Measurements from ENCODE around the gene SNN. TPM values are rescaled to one million over a fixed set of nuclear protein-coding genes. Genes with fewer than 3 reads are reported as not detected.

SNN gene
- polyA plus RNA-seq, 1 experiment: 18.9 TPM

GRCh38 chr16:11633113-11633512 is 35.1 kb upstream of the SNN start:
- Histone ChIP-seq H3K27ac (ENCODE audit: low read depth, low read length) (peak overlapping the region; percentile 96), H3K4me3 (ENCODE audit: low read depth, low read length) (no peak overlapping the region), H3K9me3 (ENCODE audit: control insufficient read depth, insufficient read depth, low read length) (no peaks in the 10 kb centered on the region; the same call in 1 of the 2 replicates), H3K27me3 (ENCODE audit: control insufficient read depth, insufficient read depth, low read length) (no peaks in the 10 kb centered on the region)
- TF ChIP-seq, protein P1, sequence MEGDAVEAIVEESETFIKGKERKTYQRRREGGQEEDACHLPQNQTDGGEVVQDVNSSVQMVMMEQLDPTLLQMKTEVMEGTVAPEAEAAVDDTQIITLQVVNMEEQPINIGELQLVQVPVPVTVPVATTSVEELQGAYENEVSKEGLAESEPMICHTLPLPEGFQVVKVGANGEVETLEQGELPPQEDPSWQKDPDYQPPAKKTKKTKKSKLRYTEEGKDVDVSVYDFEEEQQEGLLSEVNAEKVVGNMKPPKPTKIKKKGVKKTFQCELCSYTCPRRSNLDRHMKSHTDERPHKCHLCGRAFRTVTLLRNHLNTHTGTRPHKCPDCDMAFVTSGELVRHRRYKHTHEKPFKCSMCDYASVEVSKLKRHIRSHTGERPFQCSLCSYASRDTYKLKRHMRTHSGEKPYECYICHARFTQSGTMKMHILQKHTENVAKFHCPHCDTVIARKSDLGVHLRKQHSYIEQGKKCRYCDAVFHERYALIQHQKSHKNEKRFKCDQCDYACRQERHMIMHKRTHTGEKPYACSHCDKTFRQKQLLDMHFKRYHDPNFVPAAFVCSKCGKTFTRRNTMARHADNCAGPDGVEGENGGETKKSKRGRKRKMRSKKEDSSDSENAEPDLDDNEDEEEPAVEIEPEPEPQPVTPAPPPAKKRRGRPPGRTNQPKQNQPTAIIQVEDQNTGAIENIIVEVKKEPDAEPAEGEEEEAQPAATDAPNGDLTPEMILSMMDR (IDR thresholded peaks at IDR 0.05; ENCODE audit: low read depth, low read length): no peak
- DNase-seq (ENCODE audit: low read depth, low spot score): no peak
- ChIA-PET POLR2A (interaction anchor here (0.5 to 1.4 kb wide), 4 partner anchors 11 to 46 kb away, joined by 3 to 6 read pairs (median 5); partner anchors contain the start of gene LITAF), CTCF (no interaction called here)

DNA sequence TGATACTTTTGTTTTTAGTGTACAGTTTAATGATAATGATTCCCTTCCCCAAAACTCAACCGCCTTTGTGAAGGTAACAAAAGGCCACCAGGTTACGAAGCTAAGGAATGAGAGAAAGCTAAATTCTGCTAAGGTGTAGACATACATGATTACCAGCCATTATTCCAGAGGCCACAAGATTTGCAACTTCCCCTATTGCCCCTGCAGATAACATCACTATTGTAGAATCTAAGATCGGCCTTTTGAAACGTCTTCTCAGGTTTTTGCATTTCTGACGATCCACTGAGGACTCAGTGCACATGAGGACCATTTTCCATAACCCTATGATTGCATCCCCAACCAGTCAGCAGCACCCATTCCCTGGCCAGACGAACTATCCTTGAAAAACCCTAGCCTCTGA is 33.9 kb upstream of the SNN start:
- TF ChIP-seq, protein P1 (IDR thresholded peaks at IDR 0.05; ENCODE audit: low read depth, low read length): no peak
- DNase-seq (ENCODE audit: low read depth, low spot score): no peak
- ChIA-PET CTCF (no interaction called here), POLR2A (no interaction called here)
- H3K27me3 ChIP-seq (ENCODE audit: control insufficient read depth, insufficient read depth, low read length): no peaks in the 10 kb centered on the region
- no peak overlapping the region for H3K4me3 ChIP-seq (ENCODE audit: low read depth, low read length)
- H3K27ac ChIP-seq (ENCODE audit: low read depth, low read length): no peak overlapping the region
- no peaks in the 10 kb centered on the region; the same call in 1 of the 2 replicates for H3K9me3 ChIP-seq (ENCODE audit: control insufficient read depth, insufficient read depth, low read length)

GRCh38 chr16:11635113-11635652 is 33.1 kb upstream of the SNN start:
- TF ChIP-seq, protein P1 (IDR thresholded peaks at IDR 0.05; ENCODE audit: low read depth, low read length): no peak
- Histone ChIP-seq H3K9me3 (ENCODE audit: control insufficient read depth, insufficient read depth, low read length) (no peaks in the 10 kb centered on the region; the same call in 1 of the 2 replicates), H3K27ac (ENCODE audit: low read depth, low read length) (no peak overlapping the region), H3K4me3 (ENCODE audit: low read depth, low read length) (no peak overlapping the region), H3K27me3 (ENCODE audit: control insufficient read depth, insufficient read depth, low read length) (no peaks in the 10 kb centered on the region)
- DNase-seq (ENCODE audit: low read depth, low spot score): no peak
- ChIA-PET POLR2A (interaction anchor here (0.6 kb wide), 1 partner anchor 133 kb away, joined by 3 read pairs; no protein-coding TSS in a partner anchor), CTCF (no interaction called here)

DNA sequence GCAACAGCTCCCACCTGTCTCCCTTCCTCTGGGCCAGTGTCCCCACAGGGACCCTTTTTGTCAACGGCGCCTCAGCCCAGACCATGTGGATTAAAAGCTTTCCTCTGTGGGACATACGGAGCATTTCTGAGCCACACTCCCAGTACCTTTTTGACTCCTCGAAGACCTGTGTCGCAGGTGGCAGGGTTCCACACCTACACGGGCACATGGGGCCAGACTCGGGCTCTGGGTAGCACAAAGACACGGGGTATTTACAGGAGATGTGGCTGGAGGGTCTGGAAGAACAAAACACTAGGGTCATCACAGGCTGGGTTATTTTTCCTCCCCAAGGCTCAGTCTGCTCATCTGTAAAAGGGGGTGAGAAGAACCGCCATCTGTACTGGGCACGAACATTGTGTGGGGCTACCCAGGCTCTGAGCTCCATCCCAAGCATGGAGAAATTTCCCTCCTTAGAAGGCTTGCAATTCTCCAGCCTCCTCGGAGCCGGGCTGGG is 32.5 kb upstream of the SNN start:
- DNase-seq (ENCODE audit: low read depth, low spot score): no peak
- Histone ChIP-seq H3K27me3 (ENCODE audit: control insufficient read depth, insufficient read depth, low read length) (no peaks in the 10 kb centered on the region), H3K4me3 (ENCODE audit: low read depth, low read length) (no peak overlapping the region), H3K9me3 (ENCODE audit: control insufficient read depth, insufficient read depth, low read length) (no peaks in the 10 kb centered on the region; the same call in 1 of the 2 replicates), H3K27ac (ENCODE audit: low read depth, low read length) (no peak overlapping the region)
- ChIA-PET POLR2A (no interaction called here), CTCF (no interaction called here)
- TF ChIP-seq, protein P1 (IDR thresholded peaks at IDR 0.05; ENCODE audit: low read depth, low read length): no peak

DNA sequence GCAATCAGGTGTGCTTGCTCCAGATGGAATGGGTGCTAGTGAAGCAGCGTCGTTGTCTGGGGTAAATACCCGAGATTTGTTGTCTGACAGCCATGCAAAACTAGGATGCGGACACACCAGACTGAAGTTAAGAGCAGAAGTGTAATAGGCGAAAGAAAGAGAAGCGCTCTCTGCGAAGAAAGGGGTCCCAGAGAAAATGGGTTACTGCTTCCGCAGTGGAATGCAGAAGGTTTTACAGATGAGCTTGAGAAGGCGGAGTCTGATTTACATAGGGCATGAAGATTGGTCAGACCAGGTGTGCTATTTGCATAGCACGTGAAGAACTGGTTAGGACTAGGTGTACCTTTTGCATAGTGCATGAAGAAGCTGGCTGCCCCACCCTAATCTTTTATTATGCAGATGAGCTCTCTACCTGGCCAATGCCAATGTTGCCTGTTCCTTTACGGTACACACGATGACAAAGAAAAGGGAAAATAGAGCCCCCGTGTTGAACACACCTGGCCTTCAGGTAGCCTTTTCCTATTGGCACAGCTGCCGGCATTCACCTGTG is 32.0 kb upstream of the SNN start:
- Histone ChIP-seq H3K9me3 (ENCODE audit: control insufficient read depth, insufficient read depth, low read length) (no peaks in the 10 kb centered on the region; the same call in 1 of the 2 replicates), H3K4me3 (ENCODE audit: low read depth, low read length) (no peak overlapping the region), H3K27me3 (ENCODE audit: control insufficient read depth, insufficient read depth, low read length) (no peaks in the 10 kb centered on the region), H3K27ac (ENCODE audit: low read depth, low read length) (no peak overlapping the region)
- TF ChIP-seq, protein P1 (IDR thresholded peaks at IDR 0.05; ENCODE audit: low read depth, low read length): no peak
- ChIA-PET CTCF (no interaction called here), POLR2A (no interaction called here)
- no peak for DNase-seq (ENCODE audit: low read depth, low spot score)
